HEK293 (cell line): ENCODE data around the gene CNTRL.

ENCODE experiments used
- CTCF ChIA-PET: fragments of 350-600 bp; formaldehyde crosslinking; extraction: SDS; loops from one replicate; lab custom pipeline; 2021; ENCODE audit warnings: antibody characterized with exemption; lab: Yijun Ruan, JAX
- POLR2A ChIA-PET: fragments of 300-600 bp; formaldehyde crosslinking; extraction: SDS; loops from one replicate; lab custom pipeline; 2020; ENCODE audit warnings: antibody characterized with exemption, inconsistent platforms; lab: Yijun Ruan, JAX
- H3K27ac ChIP-seq: fragments of 200-500 bp; sonication (Bioruptor generic); 2 replicates; pipeline ENCODE4 v1.5.1; 2014; ENCODE audit warnings: low read depth, low read length, control low read depth, inconsistent platforms; ENCODE audit errors: extremely low read depth
- H3K36me3 ChIP-seq, 2 experiments: fragments of 200-500 bp in 1 of 2; sonication (Bioruptor generic) in 1 of 2; 1 replicate in 1 of 2; 2 replicates in 1 of 2; pipeline ENCODE4 v1.5.1; 2014 to 2017; ENCODE audit warnings: inconsistent platforms in 2 of 2, low read length in 2 of 2; ENCODE audit not compliant: control insufficient read depth in 2 of 2, insufficient read depth in 1 of 2
- H3K4me1 ChIP-seq: fragments of 200-500 bp; sonication (Bioruptor generic); 2 replicates; pipeline ENCODE4 v1.5.1; 2014; ENCODE audit warnings: mild to moderate bottlenecking, low read length, inconsistent platforms; ENCODE audit not compliant: control insufficient read depth, insufficient read depth
- H3K4me3 ChIP-seq: 2 replicates; pipeline ENCODE4 v1.5.1; 2011; ENCODE audit warnings: low read depth, mild to moderate bottlenecking, control low read depth, low read length, moderate library complexity
- H3K9me3 ChIP-seq: fragments of 200-500 bp; sonication (Bioruptor generic); 2 replicates; pipeline ENCODE4 v1.5.1; 2014; ENCODE audit warnings: low read depth, low read length, inconsistent platforms; ENCODE audit not compliant: control insufficient read depth, insufficient read depth
- GLI2 ChIP-seq: fragments of 450-650 bp; formaldehyde crosslinking; IDR thresholded peaks from 2 replicates; pipeline ENCODE4; 2017; ENCODE audit warnings: missing biosample characterization, missing genetic modification characterization, low read depth, borderline replicate concordance
- IKZF3 ChIP-seq: fragments of 450-650 bp; IDR thresholded peaks from 2 replicates; pipeline ENCODE4 v1.5.0; 2018; ENCODE audit warnings: missing biosample characterization, mild to moderate bottlenecking, missing genetic modification characterization, moderate library complexity
- KLF8 ChIP-seq: fragments of 450-650 bp; formaldehyde crosslinking; IDR thresholded peaks from 2 replicates; pipeline ENCODE4 v1.5.1; 2016; ENCODE audit warnings: missing biosample characterization, missing genetic modification characterization
- RBAK ChIP-seq: fragments of 450-650 bp; formaldehyde crosslinking; IDR thresholded peaks from 2 replicates; pipeline ENCODE4 v1.5.1; 2016; ENCODE audit warnings: missing biosample characterization, missing genetic modification characterization
- SP7 ChIP-seq: fragments of 450-650 bp; formaldehyde crosslinking; IDR thresholded peaks from 2 replicates; pipeline ENCODE4 v1.5.1; 2016; ENCODE audit warnings: missing biosample characterization, missing genetic modification characterization
- TCF7L2 ChIP-seq: IDR thresholded peaks from 2 replicates; pipeline ENCODE4 v1.6.1; 2011; ENCODE audit warnings: low read depth, mild to moderate bottlenecking, inconsistent platforms, low read length, moderate library complexity, borderline replicate concordance
- ZBTB20 ChIP-seq: fragments of 450-650 bp; formaldehyde crosslinking; IDR thresholded peaks from 2 replicates; pipeline ENCODE4 v1.5.1; 2016; ENCODE audit warnings: missing biosample characterization, missing genetic modification characterization
- ZBTB21 ChIP-seq: fragments of 450-650 bp; formaldehyde crosslinking; IDR thresholded peaks from 2 replicates; pipeline ENCODE4 v1.5.1; 2017; ENCODE audit warnings: missing biosample characterization, missing genetic modification characterization
- ZEB2 ChIP-seq: fragments of 450-650 bp; formaldehyde crosslinking; IDR thresholded peaks from 2 replicates; pipeline ENCODE4 v1.5.1; 2016; ENCODE audit warnings: missing biosample characterization, missing genetic modification characterization
- ZNF133 ChIP-seq: fragments of 450-650 bp; formaldehyde crosslinking; IDR thresholded peaks from 2 replicates; pipeline ENCODE4 v1.5.1; 2016; ENCODE audit warnings: missing biosample characterization, missing genetic modification characterization
- ZNF155 ChIP-seq: fragments of 450-650 bp; formaldehyde crosslinking; IDR thresholded peaks from 2 replicates; pipeline ENCODE4 v1.5.1; 2016; ENCODE audit warnings: missing biosample characterization, missing genetic modification characterization
- ZNF157 ChIP-seq: fragments of 450-650 bp; formaldehyde crosslinking; IDR thresholded peaks from 2 replicates; pipeline ENCODE4 v1.5.1; 2016; ENCODE audit warnings: missing biosample characterization, missing genetic modification characterization
- ZNF169 ChIP-seq: fragments of 450-650 bp; formaldehyde crosslinking; IDR thresholded peaks from 2 replicates; pipeline ENCODE4 v1.5.1; 2016; ENCODE audit warnings: missing biosample characterization, missing genetic modification characterization
- ZNF184 ChIP-seq: fragments of 450-650 bp; IDR thresholded peaks from 2 replicates; pipeline ENCODE4 v1.5.1; 2018; ENCODE audit warnings: missing biosample characterization, mild to moderate bottlenecking, missing genetic modification characterization
- ZNF248 ChIP-seq: fragments of 450-650 bp; formaldehyde crosslinking; IDR thresholded peaks from 2 replicates; pipeline ENCODE4 v1.5.1; 2017; ENCODE audit warnings: missing biosample characterization, missing genetic modification characterization
- ZNF274 ChIP-seq, 2 experiments: fragments of 200-500 bp in 1 of 2; fragments of 450-650 bp in 1 of 2; sonication (Bioruptor generic) in 1 of 2; formaldehyde crosslinking in 1 of 2; IDR thresholded peaks; 2 replicates each; pipeline versions ENCODE4 v1.5.1 to v1.6.1; 2014 to 2016; ENCODE audit warnings: borderline replicate concordance in 1 of 2, inconsistent platforms in 1 of 2, low read length in 1 of 2, missing biosample characterization in 1 of 2, missing genetic modification characterization in 1 of 2
- ZNF292 ChIP-seq: fragments of 450-650 bp; formaldehyde crosslinking; IDR thresholded peaks from 2 replicates; pipeline ENCODE4 v1.5.1; 2016; ENCODE audit warnings: low read depth, missing biosample characterization, missing genetic modification characterization, borderline replicate concordance
- ZNF629 ChIP-seq: fragments of 450-650 bp; formaldehyde crosslinking; IDR thresholded peaks from 2 replicates; pipeline ENCODE4 v1.5.1; 2017; ENCODE audit warnings: missing biosample characterization, missing genetic modification characterization
- ZNF701 ChIP-seq: fragments of 450-650 bp; formaldehyde crosslinking; IDR thresholded peaks from 2 replicates; pipeline ENCODE4 v1.5.1; 2016; ENCODE audit warnings: missing biosample characterization, missing genetic modification characterization
- ZSCAN23 ChIP-seq: fragments of 450-650 bp; formaldehyde crosslinking; IDR thresholded peaks from 2 replicates; pipeline ENCODE4 v1.5.1; 2016; ENCODE audit warnings: missing biosample characterization, missing genetic modification characterization
- TF ChIP-seq, protein P1 (sequence below): fragments of 450-650 bp; IDR thresholded peaks from 2 replicates; pipeline ENCODE4 v1.5.1; 2018; ENCODE audit warnings: missing biosample characterization, mild to moderate bottlenecking, missing genetic modification characterization
- TF ChIP-seq, protein P2 (sequence below): sonication (generic); formaldehyde crosslinking; IDR thresholded peaks from 2 replicates; pipeline ENCODE4 v1.8.1; 2022; ENCODE audit warnings: mild to moderate bottlenecking, moderate library complexity, missing genetic modification reagents
- TF ChIP-seq, protein P3 (sequence below): fragments of 450-650 bp; formaldehyde crosslinking; IDR thresholded peaks from 2 replicates; pipeline ENCODE4 v1.5.1; 2016; ENCODE audit warnings: missing biosample characterization, missing genetic modification characterization
- TF ChIP-seq, protein P4 (sequence below): fragments of 450-650 bp; formaldehyde crosslinking; IDR thresholded peaks from 2 replicates; pipeline ENCODE4; 2016; ENCODE audit warnings: missing biosample characterization, missing genetic modification characterization

CNTRL gene

DNA sequence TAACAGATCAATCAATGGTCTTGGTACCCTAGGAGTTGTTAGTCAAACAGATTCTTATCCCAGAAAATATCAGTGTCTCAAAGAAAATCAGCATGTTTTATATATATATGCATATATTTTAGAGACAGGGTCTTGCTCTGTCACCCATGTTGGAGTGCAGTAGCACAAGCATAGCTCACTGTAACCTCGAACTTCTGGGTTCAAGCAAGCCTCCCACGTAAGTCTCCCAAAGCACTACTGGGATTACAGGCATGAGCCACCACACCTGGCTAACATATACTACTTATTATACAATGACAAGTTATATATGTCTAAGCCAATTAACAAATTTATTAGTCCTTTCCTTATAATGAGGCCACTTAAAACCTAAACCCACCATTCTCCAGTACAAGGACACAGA, 116.5 kb downstream of the CNTRL start (continued):
- TF ChIP-seq ZNF274 (IDR thresholded peaks at IDR 0.05; ENCODE audit: low read length) (no peak), ZNF274 (tag by site-specific recombination; IDR thresholded peaks at IDR 0.05; ENCODE audit: borderline replicate concordance) (no peak), ZNF157 (tag by site-specific recombination) (no peak), ZSCAN23 (tag by site-specific recombination) (no peak), ZNF169 (tag by site-specific recombination) (no peak), ZEB2 (tag by site-specific recombination) (no peak), ZNF629 (no peak)
- TF ChIP-seq, protein P1, sequence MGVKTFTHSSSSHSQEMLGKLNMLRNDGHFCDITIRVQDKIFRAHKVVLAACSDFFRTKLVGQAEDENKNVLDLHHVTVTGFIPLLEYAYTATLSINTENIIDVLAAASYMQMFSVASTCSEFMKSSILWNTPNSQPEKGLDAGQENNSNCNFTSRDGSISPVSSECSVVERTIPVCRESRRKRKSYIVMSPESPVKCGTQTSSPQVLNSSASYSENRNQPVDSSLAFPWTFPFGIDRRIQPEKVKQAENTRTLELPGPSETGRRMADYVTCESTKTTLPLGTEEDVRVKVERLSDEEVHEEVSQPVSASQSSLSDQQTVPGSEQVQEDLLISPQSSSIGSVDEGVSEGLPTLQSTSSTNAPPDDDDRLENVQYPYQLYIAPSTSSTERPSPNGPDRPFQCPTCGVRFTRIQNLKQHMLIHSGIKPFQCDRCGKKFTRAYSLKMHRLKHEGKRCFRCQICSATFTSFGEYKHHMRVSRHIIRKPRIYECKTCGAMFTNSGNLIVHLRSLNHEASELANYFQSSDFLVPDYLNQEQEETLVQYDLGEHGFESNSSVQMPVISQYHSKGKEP (tag by site-specific recombination): no peak

DNA sequence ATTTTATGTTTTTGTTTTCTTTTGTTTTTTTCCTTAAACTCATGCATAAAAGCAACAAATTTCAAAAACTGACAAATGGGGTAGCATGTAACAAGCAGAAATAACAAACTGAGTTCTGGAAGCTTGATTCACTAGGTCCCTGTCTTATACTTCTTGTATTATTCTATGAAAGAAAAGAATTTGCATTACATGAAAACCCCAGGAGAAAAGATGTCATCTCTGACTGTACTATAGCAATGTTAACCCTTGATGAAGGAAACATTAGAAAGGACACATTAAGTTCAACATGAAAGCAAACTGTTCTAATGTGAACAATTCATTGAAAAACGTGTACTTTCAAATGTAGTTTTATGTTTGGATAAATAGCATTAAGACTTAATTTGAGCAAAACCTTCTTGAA, 117.8 kb downstream of the CNTRL start:
- ChIA-PET CTCF (no interaction called here), POLR2A (no interaction called here)
- Histone ChIP-seq H3K27ac (no peak overlapping the region), H3K4me3 (no peak overlapping the region)
- TF ChIP-seq KLF8 (no peak), ZNF155 (tag by site-specific recombination) (no peak), ZNF248 (tag by site-specific recombination) (no peak)
- TF ChIP-seq, protein P2, sequence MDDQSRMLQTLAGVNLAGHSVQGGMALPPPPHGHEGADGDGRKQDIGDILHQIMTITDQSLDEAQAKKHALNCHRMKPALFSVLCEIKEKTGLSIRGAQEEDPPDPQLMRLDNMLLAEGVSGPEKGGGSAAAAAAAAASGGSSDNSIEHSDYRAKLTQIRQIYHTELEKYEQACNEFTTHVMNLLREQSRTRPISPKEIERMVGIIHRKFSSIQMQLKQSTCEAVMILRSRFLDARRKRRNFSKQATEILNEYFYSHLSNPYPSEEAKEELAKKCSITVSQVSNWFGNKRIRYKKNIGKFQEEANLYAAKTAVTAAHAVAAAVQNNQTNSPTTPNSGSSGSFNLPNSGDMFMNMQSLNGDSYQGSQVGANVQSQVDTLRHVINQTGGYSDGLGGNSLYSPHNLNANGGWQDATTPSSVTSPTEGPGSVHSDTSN (CRISPR knock-in tag): no peak
- TF ChIP-seq, all 188 proteins: peak for 0
- Histone ChIP-seq H3K4me1 (peaks cover 5% of the 10 kb centered on the region; the same call in 1 of the 2 replicates), H3K36me3 (no peaks in the 10 kb centered on the region), H3K9me3 (no peaks in the 10 kb centered on the region)

DNA sequence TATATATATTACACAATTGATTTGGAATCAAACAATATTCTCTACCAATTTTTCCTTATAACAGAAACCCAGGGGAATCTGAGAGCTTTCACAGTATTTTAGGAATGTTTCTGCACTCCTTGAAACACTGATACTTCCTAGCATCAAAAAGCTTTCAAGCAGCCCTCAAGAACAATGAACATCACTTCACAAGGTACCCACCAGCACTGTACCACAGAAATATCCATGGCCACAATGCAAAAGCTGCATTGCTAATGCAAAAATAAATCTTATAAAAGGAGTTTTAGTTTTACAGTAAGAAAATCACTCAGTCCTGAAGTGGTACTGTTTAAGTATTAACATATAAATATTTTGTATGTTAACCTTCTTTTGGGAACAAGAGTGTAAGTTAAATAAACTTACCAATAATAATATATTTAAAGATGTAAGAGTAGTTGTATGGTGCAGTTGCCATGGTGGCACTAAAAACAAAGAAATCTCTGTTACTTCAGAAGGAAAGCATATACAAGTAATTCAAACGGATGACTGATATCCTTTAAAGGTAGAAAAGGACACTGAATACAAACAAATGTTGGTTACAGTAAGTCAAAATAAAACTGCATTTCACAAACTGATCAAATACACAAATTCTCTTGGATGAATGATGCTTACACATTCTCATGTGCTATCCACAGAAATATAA, 118.3 kb downstream of the CNTRL start:
- Histone ChIP-seq H3K36me3 (no peaks in the 10 kb centered on the region), H3K9me3 (no peaks in the 10 kb centered on the region), H3K27ac (no peak overlapping the region), H3K4me3 (no peak overlapping the region), H3K4me1 (peaks cover 5% of the 10 kb centered on the region; the same call in 1 of the 2 replicates)
- ChIA-PET CTCF (no interaction called here), POLR2A (interaction anchor here (0.6 kb wide), 1 partner anchor 38 kb away, joined by 3 read pairs; no protein-coding TSS in a partner anchor)
- TF ChIP-seq, protein P3, sequence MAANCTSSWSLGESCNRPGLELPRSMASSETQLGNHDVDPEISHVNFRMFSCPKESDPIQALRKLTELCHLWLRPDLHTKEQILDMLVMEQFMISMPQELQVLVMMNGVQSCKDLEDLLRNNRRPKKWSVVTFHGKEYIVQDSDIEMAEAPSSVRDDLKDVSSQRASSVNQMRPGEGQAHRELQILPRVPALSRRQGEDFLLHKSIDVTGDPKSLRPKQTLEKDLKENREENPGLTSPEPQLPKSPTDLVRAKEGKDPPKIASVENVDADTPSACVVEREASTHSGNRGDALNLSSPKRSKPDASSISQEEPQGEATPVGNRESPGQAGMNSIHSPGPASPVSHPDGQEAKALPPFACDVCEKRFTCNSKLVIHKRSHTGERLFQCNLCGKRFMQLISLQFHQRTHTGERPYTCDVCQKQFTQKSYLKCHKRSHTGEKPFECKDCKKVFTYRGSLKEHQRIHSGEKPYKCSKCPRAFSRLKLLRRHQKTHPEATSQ (tag by site-specific recombination): no peak
- TF ChIP-seq SP7 (tag by site-specific recombination) (no peak), ZBTB21 (tag by site-specific recombination) (no peak), ZNF701 (no peak), ZNF184 (tag by site-specific recombination) (no peak), IKZF3 (tag by site-specific recombination) (no peak), TCF7L2 (no peak), GLI2 (no peak), ZBTB20 (tag by site-specific recombination) (no peak), RBAK (no peak), ZNF292 (tag by site-specific recombination) (no peak), ZNF133 (tag by site-specific recombination) (no peak)
- TF ChIP-seq, protein P4, sequence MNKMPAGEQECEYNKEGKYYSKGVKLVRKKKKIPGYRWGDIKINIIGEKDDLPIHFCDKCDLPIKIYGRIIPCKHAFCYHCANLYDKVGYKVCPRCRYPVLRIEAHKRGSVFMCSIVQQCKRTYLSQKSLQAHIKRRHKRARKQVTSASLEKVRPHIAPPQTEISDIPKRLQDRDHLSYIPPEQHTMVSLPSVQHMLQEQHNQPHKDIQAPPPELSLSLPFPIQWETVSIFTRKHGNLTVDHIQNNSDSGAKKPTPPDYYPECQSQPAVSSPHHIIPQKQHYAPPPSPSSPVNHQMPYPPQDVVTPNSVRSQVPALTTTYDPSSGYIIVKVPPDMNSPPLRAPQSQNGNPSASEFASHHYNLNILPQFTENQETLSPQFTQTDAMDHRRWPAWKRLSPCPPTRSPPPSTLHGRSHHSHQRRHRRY: no peak
- TF ChIP-seq, protein P1 (tag by site-specific recombination): no peak
